SK-N-SH treated with all-trans-retinoic acid at 6 μM for 48 hours (cell line): ENCODE measurements around the gene RAP1GAP.

Source experiments
- ATAC-seq: fragments of 200-7000 bp; cut with Tn5 transposase; 3 replicates; pipeline ENCODE4 v1.9.1; 2020; ENCODE audit warnings: mild to moderate bottlenecking, moderate library complexity
- ARNTL ChIP-seq: fragments of 450-650 bp; formaldehyde crosslinking; IDR thresholded peaks from 2 replicates; pipeline ENCODE4 v1.5.0; 2020; ENCODE audit warnings: low read depth, mild to moderate bottlenecking, moderate library complexity, borderline replicate concordance
- BACH2 ChIP-seq: fragments of 250-450 bp; sonication (Bioruptor Pico); IDR thresholded peaks from 2 replicates; pipeline ENCODE4 v1.9.0; 2021; ENCODE audit warnings: mild to moderate bottlenecking, borderline replicate concordance
- CSDC2 ChIP-seq: fragments of 250-450 bp; sonication (Bioruptor Pico); IDR thresholded peaks from 2 replicates; pipeline ENCODE4 v1.5.0; 2020; ENCODE audit warnings: mild to moderate bottlenecking, moderate library complexity
- ESRRG ChIP-seq: fragments of 250-450 bp; sonication (Bioruptor Pico); IDR thresholded peaks from 2 replicates; pipeline ENCODE4 v1.6.1; 2021; ENCODE audit warnings: mild to moderate bottlenecking
- GLIS3 ChIP-seq: fragments of 250-450 bp; sonication (Bioruptor Pico); IDR thresholded peaks from 2 replicates; pipeline ENCODE4 v1.5.0; 2020; ENCODE audit warnings: mild to moderate bottlenecking, moderate library complexity
- ISL1 ChIP-seq: fragments of 250-450 bp; sonication (Bioruptor Pico); IDR thresholded peaks from 2 replicates; pipeline ENCODE4 v2.1.2; 2022; ENCODE audit warnings: mild to moderate bottlenecking, moderate library complexity
- OSR1 ChIP-seq: fragments of 250-450 bp; sonication (Bioruptor Pico); IDR thresholded peaks from 2 replicates; pipeline ENCODE4 v1.8.0; 2022; ENCODE audit warnings: moderate library complexity, mild to moderate bottlenecking, inconsistent platforms
- PPARA ChIP-seq: fragments of 250-450 bp; sonication (Bioruptor Pico); IDR thresholded peaks from 2 replicates; pipeline ENCODE4 v1.5.0; 2020; ENCODE audit warnings: mild to moderate bottlenecking, borderline replicate concordance
- RARB ChIP-seq: fragments of 250-450 bp; sonication (Bioruptor Pico); IDR thresholded peaks from 2 replicates; pipeline ENCODE4 v1.8.0; 2021; ENCODE audit warnings: mild to moderate bottlenecking, moderate library complexity
- SNAI2 ChIP-seq: fragments of 250-450 bp; sonication (Bioruptor Pico); IDR thresholded peaks from 2 replicates; pipeline ENCODE4 v1.5.0; 2020; ENCODE audit warnings: mild to moderate bottlenecking, moderate library complexity
- TCF4 ChIP-seq: fragments of 250-450 bp; sonication (Bioruptor Pico); IDR thresholded peaks from 2 replicates; pipeline ENCODE4 v1.8.0; 2021; ENCODE audit warnings: mild to moderate bottlenecking, moderate library complexity, borderline replicate concordance
- ZFP3 ChIP-seq: fragments of 250-450 bp; sonication (Bioruptor Pico); IDR thresholded peaks from 2 replicates; pipeline ENCODE4 v1.5.0; 2020; ENCODE audit warnings: mild to moderate bottlenecking, moderate library complexity
- ZFP30 ChIP-seq: fragments of 450-650 bp; formaldehyde crosslinking; IDR thresholded peaks from 2 replicates; pipeline ENCODE4 v1.5.0; 2022; ENCODE audit warnings: mild to moderate bottlenecking, moderate library complexity
- ZNF565 ChIP-seq: fragments of 450-650 bp; formaldehyde crosslinking; conservative IDR thresholded peaks from 2 replicates; pipeline ENCODE4 v1.5.0; 2020; ENCODE audit warnings: low read depth, mild to moderate bottlenecking, moderate library complexity
- ZNF70 ChIP-seq: fragments of 450-650 bp; formaldehyde crosslinking; IDR thresholded peaks from 2 replicates; pipeline ENCODE4 v1.5.0; 2020; ENCODE audit warnings: mild to moderate bottlenecking, moderate library complexity
- ZNF8 ChIP-seq: fragments of 450-650 bp; formaldehyde crosslinking; IDR thresholded peaks from 2 replicates; pipeline ENCODE4 v1.5.0; 2020; ENCODE audit warnings: mild to moderate bottlenecking, moderate library complexity
- TF ChIP-seq, protein P1 (sequence below): fragments of 250-450 bp; sonication (Bioruptor Pico); IDR thresholded peaks from 2 replicates; pipeline ENCODE4 v1.5.1; 2020; ENCODE audit warnings: low read depth, mild to moderate bottlenecking, moderate library complexity
- TF ChIP-seq, protein P2 (sequence below): fragments of 250-450 bp; sonication (Bioruptor Pico); IDR thresholded peaks from 2 replicates; pipeline ENCODE4 v1.8.0; 2021; ENCODE audit warnings: low read depth, mild to moderate bottlenecking, moderate library complexity, borderline replicate concordance
- TF ChIP-seq, protein P3 (sequence below): fragments of 250-450 bp; sonication (Bioruptor Pico); IDR thresholded peaks from 2 replicates; pipeline ENCODE4 v1.5.1; 2021; ENCODE audit warnings: mild to moderate bottlenecking, moderate library complexity
- TF ChIP-seq, protein P4 (sequence below): fragments of 250-450 bp; sonication (Bioruptor Pico); IDR thresholded peaks from 2 replicates; pipeline ENCODE4 v1.5.0; 2020; ENCODE audit warnings: mild to moderate bottlenecking, moderate library complexity
- TF ChIP-seq, protein P5 (sequence below): fragments of 250-450 bp; sonication (Bioruptor Pico); IDR thresholded peaks from 2 replicates; pipeline ENCODE4 v1.8.0; 2020; ENCODE audit warnings: mild to moderate bottlenecking, moderate library complexity, borderline replicate concordance

The RAP1GAP gene

DNA sequence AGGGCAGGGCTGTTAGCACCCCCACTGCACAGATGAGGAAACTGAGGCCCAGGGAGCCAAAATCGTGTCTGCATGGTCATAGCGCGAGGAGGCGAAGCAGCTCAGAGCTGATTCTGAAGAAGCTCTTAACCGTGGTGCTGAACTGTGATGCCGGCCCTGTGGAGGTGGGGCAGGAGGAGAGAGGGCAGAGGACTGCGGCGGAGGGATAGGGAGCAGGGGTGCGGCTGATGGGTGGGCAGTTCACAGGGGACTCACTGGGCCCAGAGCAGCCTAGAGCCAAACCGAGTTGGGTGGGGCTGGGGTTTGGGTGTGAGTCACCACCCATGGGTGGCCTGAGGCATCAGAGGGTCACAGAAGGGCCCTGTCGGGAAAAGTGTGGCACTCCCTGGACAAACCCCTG is 74.7 kb downstream of the RAP1GAP start:
- TF ChIP-seq ZNF70: peak; percentile 69; the same call in 1 of the 2 replicates
- TF ChIP-seq ZFP30 (CRISPR knock-in tag): no peak
- ATAC-seq: peak; percentile 30; the same call in 1 of the 3 replicates

DNA sequence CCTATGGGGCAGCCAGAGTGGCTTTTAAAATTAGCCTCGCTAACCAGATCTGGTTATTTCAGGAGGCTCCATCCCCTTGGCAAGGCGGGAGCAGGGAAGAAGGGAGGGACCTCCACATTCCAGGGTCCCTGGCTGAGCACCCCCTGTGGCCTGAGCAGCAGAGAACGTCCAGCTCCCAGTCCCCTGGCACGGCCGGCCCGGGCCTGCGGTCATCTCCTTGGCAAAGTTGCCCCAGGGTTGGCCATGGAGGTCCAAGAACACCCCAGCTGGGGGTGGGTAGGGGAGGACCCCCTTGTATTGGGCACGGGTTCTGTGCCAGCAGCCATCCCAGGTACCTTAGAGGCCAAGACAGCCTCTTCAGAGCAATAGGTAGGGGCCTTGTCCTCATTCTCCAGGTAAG is 75.9 kb downstream of the RAP1GAP start:
- no peak for ATAC-seq
- TF ChIP-seq, protein P1, sequence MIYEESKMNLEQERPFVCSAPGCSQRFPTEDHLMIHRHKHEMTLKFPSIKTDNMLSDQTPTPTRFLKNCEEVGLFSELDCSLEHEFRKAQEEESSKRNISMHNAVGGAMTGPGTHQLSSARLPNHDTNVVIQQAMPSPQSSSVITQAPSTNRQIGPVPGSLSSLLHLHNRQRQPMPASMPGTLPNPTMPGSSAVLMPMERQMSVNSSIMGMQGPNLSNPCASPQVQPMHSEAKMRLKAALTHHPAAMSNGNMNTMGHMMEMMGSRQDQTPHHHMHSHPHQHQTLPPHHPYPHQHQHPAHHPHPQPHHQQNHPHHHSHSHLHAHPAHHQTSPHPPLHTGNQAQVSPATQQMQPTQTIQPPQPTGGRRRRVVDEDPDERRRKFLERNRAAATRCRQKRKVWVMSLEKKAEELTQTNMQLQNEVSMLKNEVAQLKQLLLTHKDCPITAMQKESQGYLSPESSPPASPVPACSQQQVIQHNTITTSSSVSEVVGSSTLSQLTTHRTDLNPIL (CRISPR knock-in tag): no peak
- TF ChIP-seq, protein P2, sequence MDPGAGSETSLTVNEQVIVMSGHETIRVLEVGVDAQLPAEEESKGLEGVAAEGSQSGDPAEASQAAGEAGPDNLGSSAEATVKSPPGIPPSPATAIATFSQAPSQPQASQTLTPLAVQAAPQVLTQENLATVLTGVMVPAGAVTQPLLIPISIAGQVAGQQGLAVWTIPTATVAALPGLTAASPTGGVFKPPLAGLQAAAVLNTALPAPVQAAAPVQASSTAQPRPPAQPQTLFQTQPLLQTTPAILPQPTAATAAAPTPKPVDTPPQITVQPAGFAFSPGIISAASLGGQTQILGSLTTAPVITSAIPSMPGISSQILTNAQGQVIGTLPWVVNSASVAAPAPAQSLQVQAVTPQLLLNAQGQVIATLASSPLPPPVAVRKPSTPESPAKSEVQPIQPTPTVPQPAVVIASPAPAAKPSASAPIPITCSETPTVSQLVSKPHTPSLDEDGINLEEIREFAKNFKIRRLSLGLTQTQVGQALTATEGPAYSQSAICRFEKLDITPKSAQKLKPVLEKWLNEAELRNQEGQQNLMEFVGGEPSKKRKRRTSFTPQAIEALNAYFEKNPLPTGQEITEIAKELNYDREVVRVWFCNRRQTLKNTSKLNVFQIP (CRISPR knock-in tag): no peak
- no peak for TF ChIP-seq ZNF565
- no peak for TF ChIP-seq ARNTL (CRISPR knock-in tag)
- no peak for TF ChIP-seq ISL1
- TF ChIP-seq, protein P3, sequence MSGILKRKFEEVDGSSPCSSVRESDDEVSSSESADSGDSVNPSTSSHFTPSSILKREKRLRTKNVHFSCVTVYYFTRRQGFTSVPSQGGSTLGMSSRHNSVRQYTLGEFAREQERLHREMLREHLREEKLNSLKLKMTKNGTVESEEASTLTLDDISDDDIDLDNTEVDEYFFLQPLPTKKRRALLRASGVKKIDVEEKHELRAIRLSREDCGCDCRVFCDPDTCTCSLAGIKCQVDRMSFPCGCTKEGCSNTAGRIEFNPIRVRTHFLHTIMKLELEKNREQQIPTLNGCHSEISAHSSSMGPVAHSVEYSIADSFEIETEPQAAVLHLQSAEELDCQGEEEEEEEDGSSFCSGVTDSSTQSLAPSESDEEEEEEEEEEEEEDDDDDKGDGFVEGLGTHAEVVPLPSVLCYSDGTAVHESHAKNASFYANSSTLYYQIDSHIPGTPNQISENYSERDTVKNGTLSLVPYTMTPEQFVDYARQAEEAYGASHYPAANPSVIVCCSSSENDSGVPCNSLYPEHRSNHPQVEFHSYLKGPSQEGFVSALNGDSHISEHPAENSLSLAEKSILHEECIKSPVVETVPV (CRISPR knock-in tag): no peak
- no peak for TF ChIP-seq ZFP30 (CRISPR knock-in tag)
- TF ChIP-seq TCF4 (CRISPR knock-in tag): no peak
- TF ChIP-seq ESRRG (CRISPR knock-in tag): no peak
- no peak for TF ChIP-seq PPARA (CRISPR knock-in tag)

DNA sequence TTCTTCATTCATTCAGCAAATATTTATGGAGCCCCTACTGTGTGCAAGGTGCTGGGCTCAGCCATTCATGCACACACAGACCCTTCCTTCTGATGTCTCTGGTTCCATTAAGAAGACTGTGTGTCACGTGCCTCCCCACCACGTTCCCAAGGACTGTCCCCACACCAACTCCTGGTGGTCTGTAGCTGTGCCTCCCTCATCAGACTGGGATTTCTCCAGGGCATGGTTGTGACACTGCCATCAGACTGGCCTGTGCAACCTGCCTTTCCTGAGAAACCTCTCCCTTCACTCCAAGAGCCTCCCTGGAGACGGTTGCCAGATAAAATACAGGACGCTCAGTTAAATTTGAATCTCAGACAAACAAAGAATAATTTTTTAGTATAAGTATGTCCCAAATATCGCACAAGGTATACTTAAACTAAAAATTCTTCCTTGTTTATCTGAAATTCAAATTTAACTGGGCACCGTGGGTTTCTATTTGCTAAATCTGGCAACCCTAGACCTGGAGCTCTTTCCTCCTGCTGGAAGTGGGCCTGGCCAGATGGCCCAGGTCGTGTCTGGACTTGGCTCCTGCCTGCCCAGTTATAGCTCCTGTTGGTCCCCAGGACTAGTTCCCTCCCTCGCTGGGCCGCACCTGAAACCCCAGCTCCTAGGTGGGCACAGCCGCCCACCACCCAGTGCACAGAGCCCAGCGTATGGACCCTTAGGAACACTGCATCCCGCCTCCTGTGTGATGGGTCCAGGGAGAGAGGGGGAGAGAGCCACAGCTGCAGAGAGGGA is 76.9 kb downstream of the RAP1GAP start:
- TF ChIP-seq, protein P4, sequence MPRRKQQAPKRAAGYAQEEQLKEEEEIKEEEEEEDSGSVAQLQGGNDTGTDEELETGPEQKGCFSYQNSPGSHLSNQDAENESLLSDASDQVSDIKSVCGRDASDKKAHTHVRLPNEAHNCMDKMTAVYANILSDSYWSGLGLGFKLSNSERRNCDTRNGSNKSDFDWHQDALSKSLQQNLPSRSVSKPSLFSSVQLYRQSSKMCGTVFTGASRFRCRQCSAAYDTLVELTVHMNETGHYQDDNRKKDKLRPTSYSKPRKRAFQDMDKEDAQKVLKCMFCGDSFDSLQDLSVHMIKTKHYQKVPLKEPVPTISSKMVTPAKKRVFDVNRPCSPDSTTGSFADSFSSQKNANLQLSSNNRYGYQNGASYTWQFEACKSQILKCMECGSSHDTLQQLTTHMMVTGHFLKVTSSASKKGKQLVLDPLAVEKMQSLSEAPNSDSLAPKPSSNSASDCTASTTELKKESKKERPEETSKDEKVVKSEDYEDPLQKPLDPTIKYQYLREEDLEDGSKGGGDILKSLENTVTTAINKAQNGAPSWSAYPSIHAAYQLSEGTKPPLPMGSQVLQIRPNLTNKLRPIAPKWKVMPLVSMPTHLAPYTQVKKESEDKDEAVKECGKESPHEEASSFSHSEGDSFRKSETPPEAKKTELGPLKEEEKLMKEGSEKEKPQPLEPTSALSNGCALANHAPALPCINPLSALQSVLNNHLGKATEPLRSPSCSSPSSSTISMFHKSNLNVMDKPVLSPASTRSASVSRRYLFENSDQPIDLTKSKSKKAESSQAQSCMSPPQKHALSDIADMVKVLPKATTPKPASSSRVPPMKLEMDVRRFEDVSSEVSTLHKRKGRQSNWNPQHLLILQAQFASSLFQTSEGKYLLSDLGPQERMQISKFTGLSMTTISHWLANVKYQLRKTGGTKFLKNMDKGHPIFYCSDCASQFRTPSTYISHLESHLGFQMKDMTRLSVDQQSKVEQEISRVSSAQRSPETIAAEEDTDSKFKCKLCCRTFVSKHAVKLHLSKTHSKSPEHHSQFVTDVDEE: no peak
- TF ChIP-seq RARB (no peak), SNAI2 (CRISPR knock-in tag) (no peak), ESRRG (CRISPR knock-in tag) (no peak), GLIS3 (CRISPR knock-in tag) (no peak), ARNTL (CRISPR knock-in tag) (no peak), ZNF70 (no peak), ZNF565 (no peak), ZFP30 (CRISPR knock-in tag) (no peak), BACH2 (CRISPR knock-in tag) (no peak), OSR1 (CRISPR knock-in tag) (no peak), CSDC2 (no peak), ZFP3 (CRISPR knock-in tag) (no peak), ZNF8 (CRISPR knock-in tag) (no peak)
- TF ChIP-seq, protein P3 (CRISPR knock-in tag): no peak
- TF ChIP-seq, protein P5, sequence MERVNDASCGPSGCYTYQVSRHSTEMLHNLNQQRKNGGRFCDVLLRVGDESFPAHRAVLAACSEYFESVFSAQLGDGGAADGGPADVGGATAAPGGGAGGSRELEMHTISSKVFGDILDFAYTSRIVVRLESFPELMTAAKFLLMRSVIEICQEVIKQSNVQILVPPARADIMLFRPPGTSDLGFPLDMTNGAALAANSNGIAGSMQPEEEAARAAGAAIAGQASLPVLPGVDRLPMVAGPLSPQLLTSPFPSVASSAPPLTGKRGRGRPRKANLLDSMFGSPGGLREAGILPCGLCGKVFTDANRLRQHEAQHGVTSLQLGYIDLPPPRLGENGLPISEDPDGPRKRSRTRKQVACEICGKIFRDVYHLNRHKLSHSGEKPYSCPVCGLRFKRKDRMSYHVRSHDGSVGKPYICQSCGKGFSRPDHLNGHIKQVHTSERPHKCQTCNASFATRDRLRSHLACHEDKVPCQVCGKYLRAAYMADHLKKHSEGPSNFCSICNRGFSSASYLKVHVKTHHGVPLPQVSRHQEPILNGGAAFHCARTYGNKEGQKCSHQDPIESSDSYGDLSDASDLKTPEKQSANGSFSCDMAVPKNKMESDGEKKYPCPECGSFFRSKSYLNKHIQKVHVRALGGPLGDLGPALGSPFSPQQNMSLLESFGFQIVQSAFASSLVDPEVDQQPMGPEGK (CRISPR knock-in tag): no peak
- TF ChIP-seq, protein P2 (CRISPR knock-in tag): no peak
- TF ChIP-seq, protein P1 (CRISPR knock-in tag): no peak
- TF ChIP-seq, all 23 proteins: peak for 0
- ATAC-seq: no peak
